GM21737 (cell line): ENCODE results near the gene HECTD3.
A peak's percentile ranks its signal among the peaks of the same experiment; 100 is the strongest.
"Not testable (repeated sequence)": the region's sequence is repeated elsewhere in the genome, so short reads cannot be mapped to it uniquely, and the experiment has no call there.

Experiments
- ATAC-seq: cut with Tn5 transposase; IDR thresholded peaks from one replicate; pipeline ENCODE4 v1.9.1; 2021; ENCODE audit warnings: mild to moderate bottlenecking, moderate library complexity; ENCODE audit not compliant: unreplicated experiment

HECTD3 gene

GRCh38 chr1:45014321-45015028, 3.4 kb upstream of the HECTD3 start:
- ATAC-seq: no peak

GRCh38 chr1:45013551-45014209, 2.6 kb upstream of the HECTD3 start:
- no peak for ATAC-seq

- ATAC-seq: no peak
These were observed 1.6 kb upstream of the HECTD3 start for GRCh38 chr1:45012639-45013278.

- ATAC-seq: peak; percentile 59
These were observed 914 bp upstream of the HECTD3 start, which contains the start of gene UROD for GRCh38 chr1:45011837-45012638. Gene UROD, plus strand, starts transcription at chr1:45012254. Its CDS starts 12 bp downstream, at chr1:45012266.

- ATAC-seq: no peak
These were observed 919 bp downstream of the HECTD3 start for GRCh38 chr1:45009956-45010854.

GRCh38 chr1:45009296-45009865, 1.7 kb downstream of the HECTD3 start:
- no peak for ATAC-seq

- no peak for ATAC-seq
These were observed 2.6 kb downstream of the HECTD3 start for GRCh38 chr1:45008516-45008915.

GRCh38 chr1:45008076-45008475, 3.0 kb downstream of the HECTD3 start:
- ATAC-seq: no peak

- no peak for ATAC-seq
These were observed 3.8 kb downstream of the HECTD3 start for GRCh38 chr1:45007311-45007710.

GRCh38 chr1:45005761-45006160, 5.4 kb downstream of the HECTD3 start:
- ATAC-seq: no peak

GRCh38 chr1:45004281-45004920, 6.7 kb downstream of the HECTD3 start:
- ATAC-seq: no peak

- ATAC-seq: no peak
These were observed 7.4 kb downstream of the HECTD3 start for GRCh38 chr1:45003741-45004140.

- no peak for ATAC-seq
These were observed 8.2 kb downstream of the HECTD3 start for GRCh38 chr1:45002650-45003645.

- not testable (repeated sequence) for ATAC-seq
These were observed 9.5 kb downstream of the HECTD3 start for GRCh38 chr1:45001576-45001975.

GRCh38 chr1:45001011-45001481, 10.1 kb downstream of the HECTD3 start:
- ATAC-seq: no peak

- ATAC-seq: no peak
These were observed 11.9 kb downstream of the HECTD3 start for GRCh38 chr1:44999232-44999631.

- ATAC-seq: no peak
These were observed 15.5 kb downstream of the HECTD3 start for GRCh38 chr1:44995467-44996238.
